ENCODE results near the gene GGT7.
A peak's percentile ranks its signal among the peaks of the same experiment; 100 is the strongest.
"Not testable (repeated sequence)": the region's sequence is repeated elsewhere in the genome, so short reads cannot be mapped to it uniquely, and the experiment has no call there.

Gene GGT7

GRCh38 chr20:34881689-34882088, 9.0 kb upstream of the GGT7 start:
- no peak for DNase-seq (ENCODE audit: low spot score)

- not testable (repeated sequence) for DNase-seq (ENCODE audit: low spot score)
Observed at GRCh38 chr20:34880971-34881370, 8.3 kb upstream of the GGT7 start.

- DNase-seq (ENCODE audit: low spot score) = no peak
Observed at GRCh38 chr20:34880215-34880850, 7.7 kb upstream of the GGT7 start.

GRCh38 chr20:34876406-34877282, 4.0 kb upstream of the GGT7 start, which contains the start of gene ACSS2:
ACSS2 (plus strand) TSS chr20:34876612; CDS start chr20:34876646, 34 bp downstream.
- DNase-seq (ENCODE audit: low spot score) = no peak

GRCh38 chr20:34875642-34876405, 3.2 kb upstream of the GGT7 start:
- DNase-seq (ENCODE audit: low spot score) = peak; percentile 98

GRCh38 chr20:34874094-34874654, 1.5 kb upstream of the GGT7 start:
- DNase-seq (ENCODE audit: low spot score) = peak; percentile 97

- DNase-seq (ENCODE audit: low spot score) = no peak
Observed at GRCh38 chr20:34873583-34874093, 982 bp upstream of the GGT7 start.

GRCh38 chr20:34871966-34872621, 562 bp downstream of the GGT7 start:
- DNase-seq (ENCODE audit: low spot score) = no peak

- no peak for DNase-seq (ENCODE audit: low spot score)
Observed at GRCh38 chr20:34871320-34871926, 1.2 kb downstream of the GGT7 start.

- no peak for DNase-seq (ENCODE audit: low spot score)
Observed at GRCh38 chr20:34864216-34864615, 8.4 kb downstream of the GGT7 start.

GRCh38 chr20:34863421-34863965, 9.2 kb downstream of the GGT7 start:
- no peak for DNase-seq (ENCODE audit: low spot score)

- DNase-seq (ENCODE audit: low spot score) = no peak
Observed at GRCh38 chr20:34862724-34863123, 9.9 kb downstream of the GGT7 start.

GRCh38 chr20:34861386-34862084, 11.1 kb downstream of the GGT7 start:
- no peak for DNase-seq (ENCODE audit: low spot score)

- DNase-seq (ENCODE audit: low spot score) = no peak
Observed at GRCh38 chr20:34859826-34860545, 12.7 kb downstream of the GGT7 start.

GRCh38 chr20:34859367-34859766, 13.3 kb downstream of the GGT7 start:
- no peak for DNase-seq (ENCODE audit: low spot score)

- no peak for DNase-seq (ENCODE audit: low spot score)
Observed at GRCh38 chr20:34852298-34852697, 20.4 kb downstream of the GGT7 start.

GRCh38 chr20:34850969-34851368, 21.7 kb downstream of the GGT7 start:
- no peak for DNase-seq (ENCODE audit: low spot score)

- DNase-seq (ENCODE audit: low spot score) = no peak
Observed at GRCh38 chr20:34849778-34850177, 22.9 kb downstream of the GGT7 start.

- DNase-seq (ENCODE audit: low spot score) = no peak
Observed at GRCh38 chr20:34848597-34848996, 24.1 kb downstream of the GGT7 start.
